PFSK-1 (cell line): ENCODE results near the gene HCFC1.

ENCODE experiments used
- FOXP2 ChIP-seq: optimal IDR thresholded peaks from 2 replicates; pipeline ENCODE3; 2011; ENCODE audit warnings: borderline replicate concordance, control low read depth, inconsistent platforms; ENCODE audit not compliant: insufficient read depth; ENCODE audit errors: extremely low read length, extremely low read depth
- POLR2AphosphoS5 ChIP-seq: IDR thresholded peaks from 2 replicates; pipeline ENCODE4 v1.6.1; 2012; ENCODE audit warnings: low read depth, mild to moderate bottlenecking, control low read depth, low read length, moderate library complexity
- REST ChIP-seq, 2 experiments: IDR thresholded peaks; 2 replicates each; pipeline versions ENCODE4 v1.6.1 to v1.8.0; 2011 to 2012; ENCODE audit warnings: low read depth in 2 of 2, low read length in 2 of 2, control low read depth in 1 of 2, inconsistent platforms in 1 of 2, mild to moderate bottlenecking in 1 of 2, moderate library complexity in 1 of 2; ENCODE audit not compliant: insufficient read depth in 1 of 2
- TAF1 ChIP-seq: IDR thresholded peaks from 2 replicates; pipeline ENCODE4 v1.6.1; 2012; ENCODE audit warnings: low read length, control low read depth, borderline replicate concordance; ENCODE audit not compliant: insufficient read depth

- TF ChIP-seq POLR2AphosphoS5 (no peak), REST (IDR thresholded peaks at IDR 0.05; ENCODE audit: insufficient read depth in 1 of 2, low read depth in 2 of 2, low read length in 2 of 2) (no peak), TAF1 (no peak), FOXP2 (no peak)
These were observed 59.8 kb downstream of the HCFC1 start for GRCh38 chrX:153911798-153912197.
